NCI-H345 treated with DMSO at 0.1 percent for 48 hours (cell line): Measurements from ENCODE around the gene DDX1.
"Not testable (repeated sequence)": the region's sequence is repeated elsewhere in the genome, so short reads cannot be mapped to it uniquely, and the experiment has no call there.

Experiments
- DNase-seq: peaks from one replicate; lab custom pipeline; 2025; ENCODE audit not compliant: unreplicated experiment; lab: John Stamatoyannopoulos, UW

The DDX1 gene

DNA sequence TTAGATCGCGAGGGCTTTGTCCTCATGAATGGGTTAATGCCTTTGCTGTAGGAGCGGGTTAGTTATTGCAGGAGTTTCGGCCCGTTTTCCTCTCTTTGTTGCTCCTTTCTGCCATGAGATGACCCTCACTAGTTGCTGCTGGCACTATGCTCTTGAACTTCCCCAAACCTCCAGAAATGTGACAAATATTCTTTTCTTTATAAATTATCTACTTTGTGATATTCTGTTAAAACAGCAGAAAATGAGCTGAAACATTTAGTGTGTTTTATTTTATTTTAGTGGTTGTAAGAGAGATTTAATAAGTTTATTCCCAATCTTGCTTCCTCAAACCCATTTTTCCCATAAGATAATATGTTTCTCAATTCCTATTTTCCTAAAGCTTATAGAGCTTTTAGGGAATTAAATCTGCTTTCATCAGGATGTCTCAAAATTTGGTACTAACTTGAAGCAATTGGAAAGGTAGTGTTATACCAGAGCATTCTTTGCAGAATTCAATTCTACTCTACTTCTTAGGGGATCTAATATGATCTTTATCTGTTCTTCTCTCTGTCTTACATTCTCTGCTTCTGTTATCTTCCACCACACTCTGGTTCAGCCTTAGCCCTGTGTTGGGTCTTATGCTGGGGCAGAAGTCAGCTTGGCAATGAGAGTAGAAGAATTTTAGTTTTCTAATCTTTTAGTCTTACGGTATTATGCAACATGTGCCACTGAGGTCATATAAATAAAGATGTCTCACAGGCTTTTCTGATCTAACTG, 23.1 kb downstream of the DDX1 start:
- no peak for DNase-seq

DNA sequence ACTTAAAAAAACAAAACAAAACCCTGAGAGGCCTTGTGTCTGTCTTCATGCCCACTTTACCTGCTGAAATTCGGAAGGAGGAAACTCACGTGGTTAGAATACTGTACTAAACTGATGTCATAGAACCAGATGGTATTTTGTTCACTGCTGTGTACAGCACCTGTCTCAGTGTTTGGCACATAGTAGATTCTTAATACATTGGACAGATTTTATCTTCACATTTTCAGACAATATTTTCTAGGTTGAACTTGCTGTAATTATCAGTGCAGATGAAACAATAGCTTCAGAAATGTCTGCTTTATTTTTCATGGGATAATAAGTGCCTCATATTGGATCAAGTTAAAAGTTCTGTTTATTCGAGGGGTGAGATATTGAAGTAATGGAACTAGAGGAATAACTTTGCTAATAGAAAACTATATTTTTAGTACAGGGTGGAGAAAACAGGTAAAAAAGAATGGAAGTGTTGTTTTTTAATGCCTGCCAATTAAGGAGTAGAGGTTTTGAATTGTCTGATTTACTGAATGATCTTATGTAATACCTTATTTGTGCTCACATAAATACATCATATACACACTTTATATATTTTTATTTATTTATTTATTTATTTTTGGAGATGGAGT, 23.7 kb downstream of the DDX1 start:
- DNase-seq, result no peak

DNA sequence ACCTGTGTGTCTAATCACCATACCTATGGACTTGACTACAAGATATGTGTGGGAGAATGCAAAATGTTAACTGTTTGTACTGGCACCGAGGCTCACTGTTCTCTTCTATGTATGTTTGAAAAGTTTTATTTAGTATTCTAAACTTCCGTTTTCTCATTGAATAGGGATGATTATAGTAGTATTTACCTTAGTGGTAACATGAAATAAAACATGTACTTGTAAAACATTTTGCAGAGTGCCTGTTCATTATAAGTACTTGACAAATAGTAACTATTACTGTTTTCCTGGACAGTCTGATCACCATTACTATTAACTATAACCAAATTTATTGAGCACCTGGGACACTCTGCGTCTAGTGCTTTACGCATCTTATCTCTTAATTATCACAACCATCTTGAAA, 24.8 kb downstream of the DDX1 start:
- no peak for DNase-seq

- DNase-seq, result no peak
Measured at GRCh38 chr2:15616850-15617777, 25.4 kb downstream of the DDX1 start.

DNA sequence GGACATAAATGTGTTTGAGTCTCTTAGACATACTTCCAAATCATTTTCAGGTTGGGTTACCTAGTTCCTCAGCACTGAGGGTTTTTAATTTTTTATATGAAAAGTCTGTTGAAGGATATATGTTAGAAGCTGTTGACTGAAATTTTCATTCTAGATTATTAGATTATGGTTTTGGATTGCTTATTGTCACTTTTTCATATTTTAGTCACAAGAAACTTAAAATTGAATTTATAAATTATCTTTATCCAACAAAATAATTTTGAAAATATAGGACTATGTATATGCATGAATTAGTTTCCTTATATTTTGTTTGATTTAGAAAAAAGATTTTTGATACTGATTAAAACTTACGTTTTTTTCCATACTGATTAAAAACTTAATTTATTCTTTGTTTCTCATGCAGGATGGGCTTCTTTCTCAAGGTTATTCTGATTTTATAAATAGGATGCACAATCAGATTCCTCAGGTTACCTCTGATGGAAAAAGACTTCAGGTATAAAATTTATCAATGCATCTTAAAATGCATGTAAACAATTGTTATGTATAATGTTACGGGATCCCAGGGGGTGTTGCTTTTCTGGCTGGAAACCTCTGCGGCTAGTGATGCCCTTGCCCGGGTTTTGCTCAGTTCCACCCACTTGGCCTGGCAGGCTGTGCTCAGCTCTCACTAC, 26.2 kb downstream of the DDX1 start:
- DNase-seq, result no peak

GRCh38 chr2:15618449-15618855, 26.8 kb downstream of the DDX1 start:
- no peak for DNase-seq

- no peak for DNase-seq
Measured at GRCh38 chr2:15619076-15619475, 27.4 kb downstream of the DDX1 start.

DNA sequence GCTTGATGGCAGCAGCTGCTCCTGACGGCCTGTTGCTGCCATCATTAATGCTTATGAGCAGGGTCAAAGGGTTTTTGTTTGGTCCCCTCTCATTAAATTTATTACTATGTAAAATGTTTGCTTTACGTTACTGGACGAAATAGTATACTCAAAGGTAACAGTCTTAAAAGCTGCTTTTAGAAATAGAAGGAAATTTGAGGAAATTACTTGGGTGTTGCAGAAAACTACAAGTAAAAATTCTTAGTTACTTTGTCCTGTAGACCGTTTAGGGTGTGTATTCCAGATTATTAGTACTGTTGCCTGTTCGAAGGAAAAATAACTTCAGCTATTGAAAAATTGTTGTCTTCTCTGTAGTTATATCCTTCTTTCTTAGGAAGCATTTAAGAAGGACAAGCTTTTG, 27.8 kb downstream of the DDX1 start:
- DNase-seq, result no peak

- no peak for DNase-seq
Measured at GRCh38 chr2:15619938-15620337, 28.3 kb downstream of the DDX1 start.

- DNase-seq, result no peak
Measured at GRCh38 chr2:15620340-15620739, 28.7 kb downstream of the DDX1 start.

DNA sequence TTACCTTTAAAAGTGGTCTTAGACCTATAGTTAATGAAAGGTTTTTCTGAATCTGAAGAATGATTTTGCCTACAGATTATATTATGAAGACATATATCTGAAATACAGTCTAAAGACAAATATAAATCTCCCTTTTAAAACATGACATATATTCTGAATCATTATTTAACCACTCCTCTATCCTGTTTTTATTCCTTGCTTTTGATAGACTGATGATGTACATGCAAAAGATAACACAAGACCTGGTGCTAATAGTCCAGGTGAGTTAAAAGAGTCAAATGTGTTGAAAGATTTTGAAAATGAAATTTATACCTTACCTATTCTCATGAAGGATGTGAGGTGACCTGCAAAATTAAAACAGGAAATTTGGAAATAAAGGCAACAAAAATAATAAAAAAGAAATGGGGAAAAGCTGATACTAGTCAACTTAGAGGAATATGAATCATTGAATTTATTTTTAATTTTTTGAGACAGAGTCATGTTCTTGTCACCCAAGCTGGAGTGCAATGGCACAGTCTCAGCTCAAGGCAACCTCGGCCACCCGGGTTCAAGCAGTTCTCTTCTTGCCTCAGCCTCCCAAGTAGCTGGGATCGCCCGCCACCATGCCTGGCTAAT, 29.3 kb downstream of the DDX1 start:
- no peak for DNase-seq

DNA sequence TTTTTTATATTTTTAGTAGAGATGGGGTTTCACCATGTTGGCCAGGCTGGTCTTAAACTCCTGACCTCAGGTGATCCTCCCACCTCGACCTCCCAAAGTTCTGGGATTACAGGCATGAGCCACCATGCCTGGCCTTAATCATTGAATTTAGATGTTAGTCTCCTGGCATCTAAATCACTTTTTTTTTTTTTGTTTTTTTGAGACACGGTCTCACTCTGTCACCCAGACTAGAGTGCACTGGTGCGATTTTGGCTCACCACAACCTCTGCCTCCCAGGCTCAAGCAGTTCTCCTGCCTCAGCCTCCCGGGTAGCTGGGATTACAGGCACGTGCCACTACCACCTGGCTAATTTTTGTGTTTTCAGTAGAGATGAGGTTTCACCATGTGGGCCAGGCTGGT, 29.8 kb downstream of the DDX1 start:
- not testable (repeated sequence) for DNase-seq

GRCh38 chr2:15622214-15622613, 30.5 kb downstream of the DDX1 start:
- DNase-seq, result no peak

GRCh38 chr2:15622614-15623480, 31.2 kb downstream of the DDX1 start:
- DNase-seq, result no peak

DNA sequence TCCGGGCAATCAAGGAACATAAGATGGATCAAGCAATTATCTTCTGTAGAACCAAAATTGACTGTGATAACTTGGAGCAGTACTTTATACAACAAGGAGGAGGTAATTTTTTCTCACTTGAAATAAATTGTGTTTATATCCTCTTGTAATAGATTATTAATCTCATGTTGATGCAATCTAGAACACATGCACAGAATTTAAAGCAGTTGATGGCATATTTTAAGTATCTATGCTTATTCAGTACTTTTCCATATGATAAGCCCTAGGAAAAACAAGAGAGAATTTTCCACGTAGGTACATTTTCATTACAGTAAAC, 31.8 kb downstream of the DDX1 start:
- no peak for DNase-seq

- DNase-seq, result no peak
Measured at GRCh38 chr2:15623898-15624541, 32.4 kb downstream of the DDX1 start.

DNA sequence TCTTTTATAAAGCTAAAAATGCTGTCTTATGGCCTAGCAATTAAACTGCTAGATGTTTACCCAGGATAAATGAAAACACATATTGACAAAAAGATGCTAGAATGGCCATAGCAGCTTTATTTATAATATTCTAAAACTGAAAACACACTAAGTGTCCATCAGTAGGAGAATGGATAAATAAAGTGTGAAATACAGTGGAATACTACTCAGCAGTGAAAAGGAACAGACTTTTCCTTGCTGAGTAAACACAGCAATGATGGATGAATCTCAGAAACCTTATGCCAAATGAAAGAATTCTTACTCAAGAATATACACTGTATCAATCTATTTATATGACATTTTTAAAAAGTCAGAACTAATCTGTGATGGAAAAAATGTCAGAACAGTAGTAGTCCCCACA, 33.2 kb downstream of the DDX1 start:
- DNase-seq, result no peak

DNA sequence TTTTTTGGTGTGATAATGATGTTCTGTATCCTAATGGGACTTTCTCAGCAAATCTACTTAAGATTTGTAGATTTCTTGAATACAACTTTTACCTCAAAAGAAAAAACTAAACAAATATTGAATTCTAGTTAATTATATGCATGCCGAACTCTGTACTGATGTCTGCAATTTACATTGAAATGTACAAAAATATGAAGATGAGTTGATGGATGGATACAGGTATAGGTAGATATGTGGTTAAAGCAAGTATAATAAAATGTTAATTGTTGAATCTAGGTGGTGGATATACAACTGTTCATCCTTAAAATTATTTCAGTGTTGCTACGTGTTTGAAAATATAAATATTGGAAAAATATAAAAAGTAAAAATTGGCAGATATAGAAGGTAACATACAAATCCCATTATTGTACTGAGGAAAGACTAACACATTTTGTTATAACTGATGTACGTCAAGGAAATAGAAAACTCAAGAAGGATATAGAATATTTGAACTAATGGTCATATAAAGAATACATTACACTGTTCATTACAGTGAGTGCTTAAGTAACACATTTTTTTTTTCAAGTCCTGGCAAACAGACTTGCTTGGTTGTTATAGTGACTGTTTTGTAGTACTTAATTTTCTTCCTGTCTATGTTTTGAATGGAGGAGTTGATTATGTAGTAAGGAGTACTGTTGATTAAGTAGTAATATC, 33.8 kb downstream of the DDX1 start:
- DNase-seq, result no peak

DNA sequence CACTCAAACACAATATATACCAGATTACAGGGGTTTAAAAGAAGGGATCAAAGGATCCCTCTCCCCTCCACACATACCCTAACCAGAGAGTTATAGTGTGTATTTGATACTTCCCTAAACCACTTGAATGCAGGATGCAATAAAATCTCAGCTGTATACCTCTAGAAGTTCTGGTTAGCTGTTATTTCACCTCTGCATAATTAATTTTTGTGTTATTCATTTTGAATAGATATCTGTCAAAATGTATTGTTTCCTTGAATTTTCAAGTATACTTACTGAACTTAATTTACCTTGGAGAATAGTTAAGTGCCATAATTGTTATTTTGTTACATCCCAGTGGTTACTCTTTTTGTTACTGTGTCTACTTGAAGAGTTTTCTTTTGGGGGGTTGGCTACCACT, 34.5 kb downstream of the DDX1 start:
- DNase-seq, result no peak
